ENCODE data around the gene DLG1.
A peak's percentile ranks its signal among the peaks of the same experiment; 100 is the strongest.

DLG1 gene

GRCh38 chr3:197298341-197298944 is at the start of gene DLG1:
DLG1 (minus strand) TSS chr3:197298612; CDS start chr3:197297204, 1,408 bp downstream.
- peak; percentile 61 to 88 for DNase-seq

- no peak for DNase-seq
Observed at GRCh38 chr3:197348014-197348413, 49.6 kb upstream of the DLG1 start.

- DNase-seq, result no peak
Observed at GRCh38 chr3:197345390-197345789, 47.0 kb upstream of the DLG1 start.

- DNase-seq, result no peak
Observed at GRCh38 chr3:197344582-197345318, 46.3 kb upstream of the DLG1 start.

GRCh38 chr3:197343656-197344408 is 45.4 kb upstream of the DLG1 start:
- DNase-seq, result no peak

DNA sequence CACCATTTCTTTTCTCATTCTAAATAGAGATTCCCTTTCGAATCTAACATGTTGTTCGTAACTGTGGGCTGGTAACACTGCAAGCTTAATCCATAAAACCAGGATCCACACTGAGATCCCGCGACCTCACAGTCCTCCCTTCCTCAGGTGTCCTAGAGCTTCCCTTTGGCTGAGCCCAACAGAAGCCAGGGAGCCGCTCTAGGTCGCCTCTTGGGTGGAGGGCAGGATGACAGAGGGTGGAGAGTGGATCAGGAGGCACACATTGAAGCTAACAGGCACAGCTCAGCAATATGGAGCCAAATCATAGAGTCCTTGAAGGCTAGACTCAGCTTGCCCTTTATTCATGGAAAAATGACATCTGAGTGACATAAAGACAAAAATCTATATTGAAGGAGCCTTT is 44.7 kb upstream of the DLG1 start:
- no peak for DNase-seq

- DNase-seq, result no peak
Observed at GRCh38 chr3:197340521-197340871, 42.1 kb upstream of the DLG1 start.

GRCh38 chr3:197339841-197340520 is 41.6 kb upstream of the DLG1 start:
- no peak for DNase-seq

- no peak for DNase-seq
Observed at GRCh38 chr3:197338586-197338985, 40.2 kb upstream of the DLG1 start.

DNA sequence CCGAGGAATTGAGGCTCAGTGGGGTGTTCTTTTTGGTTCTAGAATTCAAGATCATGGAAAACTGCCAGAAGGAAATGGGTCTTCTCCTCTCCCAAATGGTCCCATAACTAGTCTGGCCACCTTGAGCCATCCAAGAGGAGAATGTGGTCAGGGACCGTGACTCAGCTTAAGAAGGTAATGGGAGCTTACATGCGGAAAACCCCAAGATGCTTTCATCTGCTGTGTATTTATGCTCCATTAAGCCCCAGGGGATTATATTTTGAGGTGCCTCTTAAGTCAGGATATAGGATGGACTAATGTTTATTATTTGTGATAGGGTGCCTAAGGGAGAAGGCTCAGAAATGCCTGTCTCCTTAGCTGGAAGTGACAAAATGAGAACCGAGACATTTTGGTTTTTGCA is 39.2 kb upstream of the DLG1 start:
- DNase-seq, result no peak

DNA sequence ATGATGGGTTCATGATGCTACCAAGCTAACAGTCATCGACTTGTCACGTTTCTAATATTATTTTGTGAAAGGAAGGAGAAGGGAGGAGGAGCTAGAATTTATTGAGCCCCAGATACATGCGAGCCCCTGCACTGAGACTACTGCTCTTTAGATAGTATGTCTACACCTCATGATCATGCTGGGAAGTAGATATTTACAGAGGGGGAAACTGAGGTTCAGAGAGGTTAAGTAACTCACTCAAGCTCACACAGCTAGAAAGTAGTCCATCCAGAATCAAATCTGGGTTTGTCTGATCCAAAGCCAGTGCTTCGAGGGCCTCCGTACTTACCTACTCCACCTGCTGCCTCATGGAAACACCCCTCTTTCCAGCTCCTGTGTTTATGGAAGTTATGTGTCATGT is 38.8 kb upstream of the DLG1 start:
- no peak for DNase-seq

DNA sequence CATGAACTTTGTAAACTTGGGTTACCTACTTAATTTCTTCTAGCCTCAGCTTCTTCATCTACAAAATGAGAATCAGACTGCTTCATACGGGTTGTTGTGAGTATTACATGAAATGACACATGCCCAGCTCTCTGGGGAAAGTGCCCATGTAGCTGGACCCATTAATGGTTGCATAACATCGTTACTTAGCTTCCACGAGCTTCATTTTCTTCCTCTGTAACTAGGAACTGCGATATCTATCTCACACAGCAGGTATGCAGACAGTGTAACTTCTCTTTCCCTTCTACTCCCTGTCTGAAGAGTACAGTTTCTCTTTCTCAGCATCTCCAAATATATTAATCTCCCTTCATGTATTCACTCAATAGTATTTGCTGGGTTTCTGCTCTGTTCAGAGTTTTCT is 37.9 kb upstream of the DLG1 start:
- no peak for DNase-seq

GRCh38 chr3:197335428-197336132 is 37.2 kb upstream of the DLG1 start:
- no peak for DNase-seq

GRCh38 chr3:197333901-197334639 is 35.7 kb upstream of the DLG1 start:
- DNase-seq, result no peak

- no peak for DNase-seq
Observed at GRCh38 chr3:197331131-197331530, 32.7 kb upstream of the DLG1 start.

GRCh38 chr3:197329382-197329781 is 31.0 kb upstream of the DLG1 start:
- DNase-seq, result no peak

GRCh38 chr3:197328198-197328597 is 29.8 kb upstream of the DLG1 start:
- no peak for DNase-seq

DNA sequence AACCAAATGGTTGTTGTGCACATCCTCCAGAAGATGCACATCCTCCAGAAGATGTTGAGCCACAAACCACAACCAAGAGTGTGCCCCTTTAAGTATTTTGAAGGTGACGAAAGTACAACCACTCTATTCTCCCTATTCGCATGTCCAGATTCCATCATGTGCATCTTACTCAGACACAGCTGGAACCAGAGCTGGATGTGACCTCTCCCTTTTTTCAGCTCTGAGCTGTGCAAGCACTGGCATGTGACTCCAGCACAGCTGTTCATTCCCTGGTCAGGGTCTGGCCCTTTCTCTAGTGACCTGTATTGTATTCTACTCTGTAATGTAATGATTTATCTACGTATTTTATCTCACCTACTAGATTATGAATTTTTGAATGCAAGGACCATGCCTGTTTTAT is 29.3 kb upstream of the DLG1 start:
- no peak for DNase-seq

- DNase-seq, result no peak
Observed at GRCh38 chr3:197325773-197326172, 27.4 kb upstream of the DLG1 start.

DNA sequence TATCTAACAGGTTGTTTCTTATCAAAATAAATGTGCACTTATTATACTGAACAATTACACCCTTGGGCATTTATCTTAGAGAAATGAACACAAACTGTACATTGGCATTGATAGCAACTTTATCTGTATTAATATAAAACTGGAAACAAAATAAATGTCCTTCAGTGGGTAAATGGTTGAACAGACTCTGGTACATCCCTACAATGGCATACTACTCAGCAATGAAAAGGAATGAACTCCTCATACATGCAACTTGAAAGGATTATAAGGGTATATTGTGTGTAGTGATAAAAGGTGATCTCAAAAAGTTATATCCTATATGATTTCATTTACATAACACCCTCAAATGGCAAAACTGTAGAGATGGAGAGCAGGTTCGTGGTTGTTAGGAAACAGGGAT is 23.7 kb upstream of the DLG1 start:
- DNase-seq, result no peak

DNA sequence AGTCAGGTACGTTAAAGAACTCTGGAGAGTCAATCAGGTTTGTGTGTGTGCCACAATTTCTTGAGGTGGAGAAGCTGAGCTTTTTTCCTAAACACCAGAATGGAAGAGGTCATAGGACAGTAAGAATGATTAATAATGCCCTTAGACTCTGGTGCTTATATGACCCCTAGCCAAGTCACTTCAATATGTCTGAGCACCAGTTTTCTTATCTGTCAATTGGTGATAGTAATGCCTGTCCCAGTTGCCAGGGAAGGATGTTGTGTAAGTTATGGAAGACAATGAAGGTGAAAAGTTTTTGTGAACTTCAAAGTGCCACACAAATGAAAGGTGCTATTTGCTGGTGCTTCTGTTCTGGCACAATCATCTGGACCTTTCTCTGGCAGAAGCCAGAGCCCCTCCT is 22.2 kb upstream of the DLG1 start:
- no peak for DNase-seq
